ENCODE results near the gene CDC14A. TPM values are rescaled to one million over a fixed set of nuclear protein-coding genes. Genes with fewer than 3 reads are reported as not detected.

The CDC14A gene
- total RNA-seq, 1 experiment from 2014 or later: 11.1 TPM

DNA sequence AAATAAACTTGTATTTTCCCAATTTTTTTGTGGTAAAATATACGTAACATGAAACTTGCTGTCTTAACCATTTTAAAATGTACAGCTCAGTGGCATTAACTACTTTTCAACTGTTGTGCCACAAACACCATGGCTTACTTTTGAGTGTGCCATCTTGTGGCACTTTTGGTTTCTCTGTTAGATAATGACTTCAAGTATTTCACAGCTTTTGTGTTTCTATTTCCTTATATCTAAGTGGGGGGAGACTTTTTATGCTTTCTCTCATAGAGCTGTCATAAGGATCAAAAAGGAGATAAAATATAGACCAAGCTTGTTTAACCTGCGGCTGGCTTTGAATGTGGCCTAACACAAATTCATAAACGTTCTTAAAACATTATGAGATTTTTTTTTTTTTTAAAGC lies 44.3 kb downstream of the CDC14A start:
- Mint-ChIP-seq H3K27me3 (ENCODE audit: low read depth) (no peaks in the 10 kb centered on the region), H3K4me3 (no peak overlapping the region)
- POLR2A ChIA-PET: no interaction called here

DNA sequence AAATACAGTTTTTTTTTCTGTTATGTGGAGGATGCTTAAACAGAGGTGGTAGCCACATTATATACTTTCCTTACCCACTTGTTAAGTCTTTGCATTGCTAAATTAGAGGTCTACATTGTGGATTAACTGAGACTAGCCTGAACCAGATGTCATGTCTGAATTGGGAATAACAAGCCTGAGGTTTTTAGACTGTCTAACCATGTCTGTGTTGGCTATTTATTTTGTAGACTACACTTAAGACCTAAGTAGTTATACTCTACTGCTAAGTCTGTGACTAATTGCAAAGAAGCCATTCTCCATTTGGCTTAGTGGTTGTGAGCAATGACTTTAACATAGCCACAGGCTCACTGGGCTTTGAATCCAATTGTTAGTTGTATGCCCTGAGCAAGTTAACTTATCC lies 45.4 kb downstream of the CDC14A start:
- Mint-ChIP-seq H3K9me3 (no peaks in the 10 kb centered on the region), H3K27ac (0 out of 2 replicates have a peak overlapping the region, but pooled peaks have one; percentile 1), H3K27me3 (ENCODE audit: low read depth) (no peaks in the 10 kb centered on the region), H3K4me3 (no peak overlapping the region), H3K36me3 (no peaks in the 10 kb centered on the region; the same call in 1 of the 2 replicates), H3K4me1 (peaks cover 24% of the 10 kb centered on the region)
- POLR2A ChIA-PET: no interaction called here
- CTCF ChIA-PET: interaction anchor here (1.0 kb wide), 1 partner anchor 58 kb away, joined by 3 read pairs; no protein-coding TSS in a partner anchor
- DNase-seq (ENCODE audit: low spot score): no peak
- TF ChIP-seq, protein P1, sequence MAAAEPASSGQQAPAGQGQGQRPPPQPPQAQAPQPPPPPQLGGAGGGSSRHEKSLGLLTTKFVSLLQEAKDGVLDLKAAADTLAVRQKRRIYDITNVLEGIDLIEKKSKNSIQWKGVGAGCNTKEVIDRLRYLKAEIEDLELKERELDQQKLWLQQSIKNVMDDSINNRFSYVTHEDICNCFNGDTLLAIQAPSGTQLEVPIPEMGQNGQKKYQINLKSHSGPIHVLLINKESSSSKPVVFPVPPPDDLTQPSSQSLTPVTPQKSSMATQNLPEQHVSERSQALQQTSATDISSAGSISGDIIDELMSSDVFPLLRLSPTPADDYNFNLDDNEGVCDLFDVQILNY (CRISPR knock-in tag; IDR thresholded peaks at IDR 0.05): no peak
- TF ChIP-seq, protein P2, sequence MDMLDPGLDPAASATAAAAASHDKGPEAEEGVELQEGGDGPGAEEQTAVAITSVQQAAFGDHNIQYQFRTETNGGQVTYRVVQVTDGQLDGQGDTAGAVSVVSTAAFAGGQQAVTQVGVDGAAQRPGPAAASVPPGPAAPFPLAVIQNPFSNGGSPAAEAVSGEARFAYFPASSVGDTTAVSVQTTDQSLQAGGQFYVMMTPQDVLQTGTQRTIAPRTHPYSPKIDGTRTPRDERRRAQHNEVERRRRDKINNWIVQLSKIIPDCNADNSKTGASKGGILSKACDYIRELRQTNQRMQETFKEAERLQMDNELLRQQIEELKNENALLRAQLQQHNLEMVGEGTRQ (CRISPR knock-in tag; IDR thresholded peaks at IDR 0.05): no peak
- no peak for ATAC-seq

More for the DNA sequence above, 44.3 kb downstream of the CDC14A start:
- DNase-seq (ENCODE audit: low spot score) (no peak), ATAC-seq (no peak)
- peaks cover 24% of the 10 kb centered on the region for H3K4me1 Mint-ChIP-seq
- no peaks in the 10 kb centered on the region for H3K9me3 Mint-ChIP-seq
- no peak overlapping the region for H3K27ac Mint-ChIP-seq
- TF ChIP-seq, protein P3, sequence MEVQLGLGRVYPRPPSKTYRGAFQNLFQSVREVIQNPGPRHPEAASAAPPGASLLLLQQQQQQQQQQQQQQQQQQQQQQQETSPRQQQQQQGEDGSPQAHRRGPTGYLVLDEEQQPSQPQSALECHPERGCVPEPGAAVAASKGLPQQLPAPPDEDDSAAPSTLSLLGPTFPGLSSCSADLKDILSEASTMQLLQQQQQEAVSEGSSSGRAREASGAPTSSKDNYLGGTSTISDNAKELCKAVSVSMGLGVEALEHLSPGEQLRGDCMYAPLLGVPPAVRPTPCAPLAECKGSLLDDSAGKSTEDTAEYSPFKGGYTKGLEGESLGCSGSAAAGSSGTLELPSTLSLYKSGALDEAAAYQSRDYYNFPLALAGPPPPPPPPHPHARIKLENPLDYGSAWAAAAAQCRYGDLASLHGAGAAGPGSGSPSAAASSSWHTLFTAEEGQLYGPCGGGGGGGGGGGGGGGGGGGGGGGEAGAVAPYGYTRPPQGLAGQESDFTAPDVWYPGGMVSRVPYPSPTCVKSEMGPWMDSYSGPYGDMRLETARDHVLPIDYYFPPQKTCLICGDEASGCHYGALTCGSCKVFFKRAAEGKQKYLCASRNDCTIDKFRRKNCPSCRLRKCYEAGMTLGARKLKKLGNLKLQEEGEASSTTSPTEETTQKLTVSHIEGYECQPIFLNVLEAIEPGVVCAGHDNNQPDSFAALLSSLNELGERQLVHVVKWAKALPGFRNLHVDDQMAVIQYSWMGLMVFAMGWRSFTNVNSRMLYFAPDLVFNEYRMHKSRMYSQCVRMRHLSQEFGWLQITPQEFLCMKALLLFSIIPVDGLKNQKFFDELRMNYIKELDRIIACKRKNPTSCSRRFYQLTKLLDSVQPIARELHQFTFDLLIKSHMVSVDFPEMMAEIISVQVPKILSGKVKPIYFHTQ (CRISPR knock-in tag; IDR thresholded peaks at IDR 0.05): no peak
- TF ChIP-seq CBFB (CRISPR knock-in tag; IDR thresholded peaks at IDR 0.05; ENCODE audit: low read depth): no peak
- TF ChIP-seq, protein P4, sequence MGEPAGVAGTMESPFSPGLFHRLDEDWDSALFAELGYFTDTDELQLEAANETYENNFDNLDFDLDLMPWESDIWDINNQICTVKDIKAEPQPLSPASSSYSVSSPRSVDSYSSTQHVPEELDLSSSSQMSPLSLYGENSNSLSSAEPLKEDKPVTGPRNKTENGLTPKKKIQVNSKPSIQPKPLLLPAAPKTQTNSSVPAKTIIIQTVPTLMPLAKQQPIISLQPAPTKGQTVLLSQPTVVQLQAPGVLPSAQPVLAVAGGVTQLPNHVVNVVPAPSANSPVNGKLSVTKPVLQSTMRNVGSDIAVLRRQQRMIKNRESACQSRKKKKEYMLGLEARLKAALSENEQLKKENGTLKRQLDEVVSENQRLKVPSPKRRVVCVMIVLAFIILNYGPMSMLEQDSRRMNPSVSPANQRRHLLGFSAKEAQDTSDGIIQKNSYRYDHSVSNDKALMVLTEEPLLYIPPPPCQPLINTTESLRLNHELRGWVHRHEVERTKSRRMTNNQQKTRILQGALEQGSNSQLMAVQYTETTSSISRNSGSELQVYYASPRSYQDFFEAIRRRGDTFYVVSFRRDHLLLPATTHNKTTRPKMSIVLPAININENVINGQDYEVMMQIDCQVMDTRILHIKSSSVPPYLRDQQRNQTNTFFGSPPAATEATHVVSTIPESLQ (CRISPR knock-in tag; IDR thresholded peaks at IDR 0.05): no peak
- CTCF ChIA-PET: interaction anchor here (1.1 to 1.3 kb wide), 2 partner anchors 28 to 62 kb away, joined by 3 to 6 read pairs; no protein-coding TSS in a partner anchor
- no peaks in the 10 kb centered on the region; the same call in 1 of the 2 replicates for H3K36me3 Mint-ChIP-seq

DNA sequence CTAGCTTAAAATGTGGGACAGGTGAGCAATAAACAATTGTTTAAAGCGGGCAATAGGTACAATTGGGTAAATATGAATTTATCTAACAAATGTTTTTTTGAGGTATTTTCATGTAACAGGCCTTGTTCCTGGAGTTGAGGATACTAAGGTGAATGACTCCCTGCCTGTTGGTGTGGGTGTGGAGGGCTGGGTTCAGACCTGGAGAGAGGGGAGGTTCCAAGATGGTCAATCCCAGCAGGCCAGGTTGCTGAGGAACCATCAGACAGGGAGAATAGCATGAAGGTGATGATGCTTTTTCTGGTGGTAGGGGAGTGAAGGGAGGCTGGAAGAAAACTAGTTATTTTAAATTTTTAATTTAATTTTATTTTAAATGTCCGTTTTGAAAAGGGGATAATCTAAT lies 46.3 kb downstream of the CDC14A start:
- POLR2A ChIA-PET: no interaction called here
- peak overlapping the region; percentile 75; the same call in 1 of the 2 replicates for H3K27ac Mint-ChIP-seq
- ATAC-seq: peak; percentile 70
- H3K27me3 Mint-ChIP-seq (ENCODE audit: low read depth): no peaks in the 10 kb centered on the region
- no peak overlapping the region for H3K4me3 Mint-ChIP-seq
- no peaks in the 10 kb centered on the region for H3K9me3 Mint-ChIP-seq
- DNase-seq (ENCODE audit: low spot score): no peak
- CTCF ChIA-PET: interaction anchor here (1.0 kb wide), 1 partner anchor 57 kb away, joined by 3 read pairs; no protein-coding TSS in a partner anchor
- TF ChIP-seq HMGA2 (CRISPR knock-in tag; IDR thresholded peaks at IDR 0.05) (no peak), ZNF121 (CRISPR knock-in tag; IDR thresholded peaks at IDR 0.05) (no peak), ETV6 (CRISPR knock-in tag; IDR thresholded peaks at IDR 0.05) (no peak)
- TF ChIP-seq, protein P5, sequence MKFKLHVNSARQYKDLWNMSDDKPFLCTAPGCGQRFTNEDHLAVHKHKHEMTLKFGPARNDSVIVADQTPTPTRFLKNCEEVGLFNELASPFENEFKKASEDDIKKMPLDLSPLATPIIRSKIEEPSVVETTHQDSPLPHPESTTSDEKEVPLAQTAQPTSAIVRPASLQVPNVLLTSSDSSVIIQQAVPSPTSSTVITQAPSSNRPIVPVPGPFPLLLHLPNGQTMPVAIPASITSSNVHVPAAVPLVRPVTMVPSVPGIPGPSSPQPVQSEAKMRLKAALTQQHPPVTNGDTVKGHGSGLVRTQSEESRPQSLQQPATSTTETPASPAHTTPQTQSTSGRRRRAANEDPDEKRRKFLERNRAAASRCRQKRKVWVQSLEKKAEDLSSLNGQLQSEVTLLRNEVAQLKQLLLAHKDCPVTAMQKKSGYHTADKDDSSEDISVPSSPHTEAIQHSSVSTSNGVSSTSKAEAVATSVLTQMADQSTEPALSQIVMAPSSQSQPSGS (CRISPR knock-in tag; IDR thresholded peaks at IDR 0.05; ENCODE audit: borderline replicate concordance, low read depth): no peak
- H3K36me3 Mint-ChIP-seq: no peaks in the 10 kb centered on the region
- peaks cover 28% of the 10 kb centered on the region for H3K4me1 Mint-ChIP-seq

DNA sequence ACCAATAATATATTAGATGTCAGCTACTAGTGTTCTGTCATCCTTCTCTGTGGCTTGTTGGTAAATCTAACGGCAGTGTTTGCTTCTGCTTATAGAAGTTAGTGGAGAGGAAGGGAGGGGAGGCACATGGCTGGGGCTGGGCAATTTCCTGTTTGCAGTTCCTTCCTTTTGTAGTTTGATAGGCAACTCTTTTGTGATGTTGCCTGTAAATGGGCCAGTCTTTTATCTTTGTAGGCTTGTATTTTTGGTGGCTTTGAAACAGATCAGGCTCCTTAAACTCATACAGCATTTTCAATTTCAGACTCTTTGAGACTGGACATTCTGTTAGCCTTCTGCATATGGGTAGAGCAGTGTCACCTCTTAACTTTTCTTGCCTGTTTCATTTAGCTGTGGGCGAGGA lies 48.1 kb downstream of the CDC14A start:
- CTCF ChIA-PET: interaction anchor here (1.2 kb wide), 1 partner anchor 48 kb away, joined by 3 read pairs; no protein-coding TSS in a partner anchor
- H3K4me1 Mint-ChIP-seq: peaks cover 28% of the 10 kb centered on the region
- H3K36me3 Mint-ChIP-seq: no peaks in the 10 kb centered on the region
- no peaks in the 10 kb centered on the region for H3K9me3 Mint-ChIP-seq
- no peaks in the 10 kb centered on the region for H3K27me3 Mint-ChIP-seq (ENCODE audit: low read depth)
- peak; percentile 89 for ATAC-seq
- no peak overlapping the region for H3K4me3 Mint-ChIP-seq
- peak overlapping the region; percentile 66 for H3K27ac Mint-ChIP-seq
- POLR2A ChIA-PET: interaction anchor here (0.6 kb wide), 1 partner anchor 8 kb away, joined by 3 read pairs; no protein-coding TSS in a partner anchor
- DNase-seq (ENCODE audit: low spot score): no peak
- TF ChIP-seq OVOL2 (CRISPR knock-in tag; IDR thresholded peaks at IDR 0.05; ENCODE audit: borderline replicate concordance) (no peak), JUN (CRISPR knock-in tag; IDR thresholded peaks at IDR 0.05) (no peak)
- TF ChIP-seq, protein P6, sequence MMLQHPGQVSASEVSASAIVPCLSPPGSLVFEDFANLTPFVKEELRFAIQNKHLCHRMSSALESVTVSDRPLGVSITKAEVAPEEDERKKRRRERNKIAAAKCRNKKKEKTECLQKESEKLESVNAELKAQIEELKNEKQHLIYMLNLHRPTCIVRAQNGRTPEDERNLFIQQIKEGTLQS (CRISPR knock-in tag; conservative IDR thresholded peaks at IDR 0.05): no peak
- TF ChIP-seq, protein P7, sequence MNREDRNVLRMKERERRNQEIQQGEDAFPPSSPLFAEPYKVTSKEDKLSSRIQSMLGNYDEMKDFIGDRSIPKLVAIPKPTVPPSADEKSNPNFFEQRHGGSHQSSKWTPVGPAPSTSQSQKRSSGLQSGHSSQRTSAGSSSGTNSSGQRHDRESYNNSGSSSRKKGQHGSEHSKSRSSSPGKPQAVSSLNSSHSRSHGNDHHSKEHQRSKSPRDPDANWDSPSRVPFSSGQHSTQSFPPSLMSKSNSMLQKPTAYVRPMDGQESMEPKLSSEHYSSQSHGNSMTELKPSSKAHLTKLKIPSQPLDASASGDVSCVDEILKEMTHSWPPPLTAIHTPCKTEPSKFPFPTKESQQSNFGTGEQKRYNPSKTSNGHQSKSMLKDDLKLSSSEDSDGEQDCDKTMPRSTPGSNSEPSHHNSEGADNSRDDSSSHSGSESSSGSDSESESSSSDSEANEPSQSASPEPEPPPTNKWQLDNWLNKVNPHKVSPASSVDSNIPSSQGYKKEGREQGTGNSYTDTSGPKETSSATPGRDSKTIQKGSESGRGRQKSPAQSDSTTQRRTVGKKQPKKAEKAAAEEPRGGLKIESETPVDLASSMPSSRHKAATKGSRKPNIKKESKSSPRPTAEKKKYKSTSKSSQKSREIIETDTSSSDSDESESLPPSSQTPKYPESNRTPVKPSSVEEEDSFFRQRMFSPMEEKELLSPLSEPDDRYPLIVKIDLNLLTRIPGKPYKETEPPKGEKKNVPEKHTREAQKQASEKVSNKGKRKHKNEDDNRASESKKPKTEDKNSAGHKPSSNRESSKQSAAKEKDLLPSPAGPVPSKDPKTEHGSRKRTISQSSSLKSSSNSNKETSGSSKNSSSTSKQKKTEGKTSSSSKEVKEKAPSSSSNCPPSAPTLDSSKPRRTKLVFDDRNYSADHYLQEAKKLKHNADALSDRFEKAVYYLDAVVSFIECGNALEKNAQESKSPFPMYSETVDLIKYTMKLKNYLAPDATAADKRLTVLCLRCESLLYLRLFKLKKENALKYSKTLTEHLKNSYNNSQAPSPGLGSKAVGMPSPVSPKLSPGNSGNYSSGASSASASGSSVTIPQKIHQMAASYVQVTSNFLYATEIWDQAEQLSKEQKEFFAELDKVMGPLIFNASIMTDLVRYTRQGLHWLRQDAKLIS (CRISPR knock-in tag; IDR thresholded peaks at IDR 0.05; ENCODE audit: borderline replicate concordance): no peak
